HG02970 (cell line): ENCODE data around the gene IQSEC1.
A peak's percentile ranks its signal among the peaks of the same experiment; 100 is the strongest.

ENCODE experiments used
- ATAC-seq: cut with Tn5 transposase; IDR thresholded peaks from one replicate; pipeline ENCODE4 v1.9.1; 2021; ENCODE audit warnings: mild to moderate bottlenecking, moderate library complexity, moderate number of reproducible peaks; ENCODE audit not compliant: unreplicated experiment, low FRiP score

IQSEC1 gene

DNA sequence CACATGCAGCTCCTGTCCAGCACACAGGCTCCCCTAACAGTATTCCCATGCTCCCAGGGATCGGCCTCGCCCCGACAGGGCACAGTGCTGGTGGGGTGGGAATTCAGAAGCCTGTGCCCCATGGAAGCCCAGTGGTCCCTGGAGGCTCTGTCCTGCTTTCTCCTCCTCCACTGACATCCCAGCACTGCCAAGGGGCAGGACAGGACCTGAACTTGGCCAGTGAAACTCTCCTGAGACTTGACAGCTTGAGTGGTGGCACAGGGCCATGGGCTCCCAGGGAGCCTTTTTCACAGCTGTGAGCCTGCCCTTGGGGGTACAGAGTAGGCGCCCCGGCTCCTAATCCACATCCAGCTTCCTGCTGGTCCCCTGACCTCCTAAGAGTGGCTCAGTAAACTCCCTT is 38.4 kb downstream of the IQSEC1 start:
- ATAC-seq = no peak

DNA sequence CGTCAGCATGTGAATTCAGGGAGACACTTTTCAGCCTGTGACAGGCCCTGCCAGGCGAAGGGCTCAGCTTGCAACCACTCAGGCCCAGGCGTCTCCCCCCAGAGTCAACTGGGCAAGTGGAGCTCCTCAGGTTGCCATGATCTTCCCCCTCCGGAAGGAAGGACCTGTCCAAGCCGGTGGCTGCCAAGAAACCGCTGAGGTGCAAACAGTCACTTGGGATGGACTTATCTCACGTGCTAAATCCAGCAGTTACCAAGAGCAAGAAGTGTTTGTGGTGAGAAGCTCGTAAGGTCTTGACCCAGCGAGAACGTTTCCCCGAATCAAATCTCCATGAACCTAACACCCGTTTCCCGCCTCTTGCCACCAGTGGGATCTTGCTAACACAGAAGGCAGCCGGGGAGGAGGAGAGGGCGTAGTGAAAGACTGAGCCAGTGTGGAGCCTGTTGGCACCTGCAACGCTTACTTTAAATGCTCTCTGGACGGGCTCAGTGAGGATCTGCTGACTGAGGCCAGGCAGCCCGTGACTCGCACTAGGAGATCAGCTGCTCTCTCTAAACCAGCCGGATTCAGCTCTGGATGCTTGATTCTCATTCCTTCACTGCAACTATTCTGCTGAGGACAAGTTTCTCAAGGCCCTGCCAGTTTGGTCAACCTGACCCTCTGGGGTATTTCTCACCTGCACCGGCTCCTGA is 39.0 kb downstream of the IQSEC1 start:
- no peak for ATAC-seq

GRCh38 chr3:13032206-13032605 is 41.0 kb downstream of the IQSEC1 start:
- no peak for ATAC-seq

DNA sequence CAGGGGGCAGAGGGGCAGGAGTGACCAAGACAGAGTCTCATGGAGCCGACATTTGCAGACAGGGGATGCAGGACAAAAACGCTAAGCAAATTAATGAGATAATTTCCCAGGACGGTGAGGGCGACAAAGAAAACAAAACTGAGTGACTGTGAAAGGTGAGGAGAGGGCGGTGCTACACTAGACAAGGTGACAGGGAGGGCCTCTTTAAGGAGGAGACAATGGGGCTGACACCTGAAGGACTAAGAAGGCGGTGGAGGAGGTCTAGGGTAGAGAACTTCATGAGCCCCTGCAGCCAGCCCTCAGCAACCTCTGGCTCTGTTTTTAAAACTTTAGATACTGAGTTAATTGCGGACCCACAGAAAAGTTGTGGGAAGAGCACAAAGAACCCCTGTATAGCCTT is 41.6 kb downstream of the IQSEC1 start:
- no peak for ATAC-seq

DNA sequence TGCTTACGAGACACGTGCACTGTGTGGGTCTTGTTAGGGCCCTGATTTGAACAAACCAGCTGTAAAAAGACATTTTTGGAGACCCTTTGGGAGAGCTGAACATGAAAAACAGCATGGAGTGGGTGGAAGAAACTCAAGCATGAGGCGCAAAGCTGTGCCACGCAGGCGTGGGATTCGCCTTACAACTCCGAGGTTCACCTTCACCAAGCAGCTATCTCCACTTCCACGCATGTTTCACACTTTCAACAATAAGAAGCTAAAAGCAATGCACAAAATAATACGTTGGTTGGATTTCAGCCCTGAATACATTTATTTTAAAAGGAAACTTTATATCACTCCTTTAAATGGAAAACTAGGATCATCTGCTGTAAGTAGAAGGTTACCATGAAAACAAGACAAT is 42.5 kb downstream of the IQSEC1 start:
- ATAC-seq = no peak

- no peak for ATAC-seq
These were observed 45.0 kb downstream of the IQSEC1 start for GRCh38 chr3:13028010-13028821.

DNA sequence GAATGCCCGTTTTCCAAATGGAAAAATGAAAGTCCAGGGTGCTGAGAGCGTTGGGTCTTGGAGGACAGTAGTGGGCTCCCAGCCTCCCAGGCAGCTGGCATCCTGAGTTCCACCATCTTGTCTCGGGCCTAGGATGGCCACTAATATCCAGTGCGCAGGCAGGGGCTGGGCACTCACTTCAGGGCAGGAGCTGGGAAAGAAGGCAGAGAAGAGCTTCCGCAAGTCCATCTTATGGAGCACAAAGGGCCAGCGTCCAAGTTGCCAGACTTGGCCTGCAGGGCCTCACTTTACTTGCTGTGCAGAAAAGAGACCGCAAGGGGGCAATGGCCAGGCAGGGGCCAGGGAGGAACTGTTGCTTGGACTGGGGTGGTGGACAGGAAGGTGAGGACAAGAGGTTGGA is 46.1 kb downstream of the IQSEC1 start:
- no peak for ATAC-seq

DNA sequence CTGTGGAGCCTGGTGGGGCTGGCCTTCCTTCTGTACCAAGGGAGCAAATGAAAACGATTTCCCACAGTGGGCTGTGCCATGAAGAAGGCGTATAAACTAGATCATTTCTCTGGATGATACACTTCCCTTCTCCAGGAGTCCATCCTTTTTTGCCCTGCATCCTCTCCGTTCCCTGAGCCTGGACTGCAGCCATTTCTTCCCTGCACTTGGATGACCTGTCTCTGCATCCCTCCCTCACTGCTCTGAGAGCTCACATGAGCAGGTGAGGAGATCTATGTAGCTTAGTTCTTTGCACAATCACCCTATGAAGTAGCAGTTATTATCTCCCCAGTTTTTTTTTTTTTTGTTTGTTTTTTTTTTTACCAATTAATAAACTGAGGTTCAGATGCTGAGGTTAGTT is 46.7 kb downstream of the IQSEC1 start:
- no peak for ATAC-seq

DNA sequence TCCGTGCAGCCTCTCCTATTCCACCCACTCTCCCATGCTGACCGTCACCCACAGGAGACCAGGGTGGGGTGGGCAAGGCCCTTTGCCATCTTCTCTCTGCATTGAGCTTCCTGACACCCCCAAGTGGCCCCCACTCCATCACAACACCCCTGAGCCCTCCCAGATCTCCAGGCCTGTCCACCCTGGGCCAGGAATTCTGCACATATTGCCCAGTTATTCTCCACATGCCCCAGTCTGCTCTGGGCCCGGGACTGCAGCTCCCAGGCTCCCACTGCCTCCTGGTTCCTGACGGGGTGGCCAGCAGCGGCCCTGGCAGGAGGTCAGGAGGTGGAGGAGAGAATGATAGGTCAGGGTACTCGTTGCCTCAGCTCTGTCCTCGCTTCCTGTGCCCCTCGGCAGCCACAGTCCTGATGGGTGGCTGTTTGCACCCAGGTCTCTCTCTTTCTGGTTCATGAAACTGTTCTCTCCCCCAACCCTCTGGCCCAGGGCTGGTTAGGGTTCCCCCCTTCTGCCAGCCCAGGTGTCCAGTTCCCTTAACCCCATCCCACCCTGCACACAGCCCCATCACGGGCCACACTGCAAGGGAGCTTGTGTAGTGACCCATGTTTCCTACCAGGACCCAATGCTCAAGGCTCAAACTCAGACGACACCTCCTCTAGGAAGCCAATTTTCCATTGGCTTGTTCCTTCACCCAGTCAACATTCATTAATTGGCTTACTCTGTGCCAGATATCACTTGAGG is 47.3 kb downstream of the IQSEC1 start:
- ATAC-seq = no peak

DNA sequence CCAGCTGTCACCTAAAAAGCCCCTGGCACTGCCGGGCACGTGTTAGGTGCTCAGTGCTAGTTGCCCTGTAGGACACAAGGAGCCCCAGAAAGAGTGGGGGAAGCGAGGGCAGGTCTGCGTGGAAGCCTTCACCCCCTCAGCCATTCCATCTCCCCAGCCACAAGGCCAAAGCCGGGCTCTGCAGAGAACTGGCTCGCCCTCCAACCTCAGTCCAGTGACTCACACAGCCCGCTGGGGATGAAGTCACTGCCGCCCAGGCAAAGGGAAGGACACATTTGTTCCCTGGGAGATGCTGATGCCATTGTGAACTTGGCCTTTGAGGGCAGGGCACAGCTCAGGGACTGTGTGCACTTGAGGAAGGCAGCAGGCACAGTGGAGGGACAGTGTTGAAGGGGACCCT is 48.1 kb downstream of the IQSEC1 start:
- no peak for ATAC-seq

DNA sequence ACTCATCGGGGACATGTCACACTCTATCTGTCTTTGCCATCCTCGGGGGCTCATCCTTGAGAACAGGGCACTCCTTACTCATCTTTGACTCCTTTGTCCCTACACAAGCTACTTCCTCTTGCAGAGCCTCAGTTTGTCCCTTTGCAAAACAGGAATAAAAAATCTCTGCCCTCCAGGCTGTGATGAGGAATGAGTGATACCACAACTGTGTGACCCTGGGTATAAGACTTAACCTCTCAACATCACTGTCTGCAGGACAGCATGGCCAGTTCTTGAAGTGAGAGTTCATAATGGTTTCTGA is 48.5 kb downstream of the IQSEC1 start:
- ATAC-seq = no peak

DNA sequence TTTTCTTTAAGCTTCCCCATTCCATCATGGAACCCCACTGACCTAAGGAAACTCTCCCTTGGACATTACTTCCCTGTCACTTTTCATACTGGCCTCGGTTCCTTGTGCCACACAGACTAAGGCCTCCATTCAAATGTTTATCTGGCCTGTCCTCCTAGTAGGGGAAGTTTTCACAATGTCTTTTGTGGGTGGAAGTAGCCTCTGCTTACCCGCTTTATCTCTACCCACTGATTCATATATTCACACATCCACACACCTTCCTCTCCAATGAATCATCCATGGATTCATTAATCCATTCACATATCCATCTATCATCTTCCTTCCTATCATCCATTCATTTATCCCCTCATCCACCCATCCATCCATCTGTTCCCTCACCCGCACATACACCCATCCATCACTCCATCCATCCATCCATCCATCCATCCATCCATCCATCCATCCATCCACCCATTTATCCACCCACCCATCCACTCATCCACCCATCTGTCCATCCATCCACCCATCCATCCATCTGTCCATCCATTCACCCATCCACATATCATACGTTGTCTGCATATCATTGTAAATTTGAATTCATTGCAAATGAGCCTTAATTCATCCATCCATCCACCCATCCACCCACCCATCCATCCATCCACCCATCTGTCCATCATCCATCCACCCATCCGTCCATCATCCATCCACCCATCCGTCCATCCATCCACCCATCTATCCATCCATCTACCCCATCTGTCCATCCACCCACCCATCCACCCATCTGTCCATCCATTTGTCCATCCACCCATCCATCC is 49.1 kb downstream of the IQSEC1 start:
- no peak for ATAC-seq

DNA sequence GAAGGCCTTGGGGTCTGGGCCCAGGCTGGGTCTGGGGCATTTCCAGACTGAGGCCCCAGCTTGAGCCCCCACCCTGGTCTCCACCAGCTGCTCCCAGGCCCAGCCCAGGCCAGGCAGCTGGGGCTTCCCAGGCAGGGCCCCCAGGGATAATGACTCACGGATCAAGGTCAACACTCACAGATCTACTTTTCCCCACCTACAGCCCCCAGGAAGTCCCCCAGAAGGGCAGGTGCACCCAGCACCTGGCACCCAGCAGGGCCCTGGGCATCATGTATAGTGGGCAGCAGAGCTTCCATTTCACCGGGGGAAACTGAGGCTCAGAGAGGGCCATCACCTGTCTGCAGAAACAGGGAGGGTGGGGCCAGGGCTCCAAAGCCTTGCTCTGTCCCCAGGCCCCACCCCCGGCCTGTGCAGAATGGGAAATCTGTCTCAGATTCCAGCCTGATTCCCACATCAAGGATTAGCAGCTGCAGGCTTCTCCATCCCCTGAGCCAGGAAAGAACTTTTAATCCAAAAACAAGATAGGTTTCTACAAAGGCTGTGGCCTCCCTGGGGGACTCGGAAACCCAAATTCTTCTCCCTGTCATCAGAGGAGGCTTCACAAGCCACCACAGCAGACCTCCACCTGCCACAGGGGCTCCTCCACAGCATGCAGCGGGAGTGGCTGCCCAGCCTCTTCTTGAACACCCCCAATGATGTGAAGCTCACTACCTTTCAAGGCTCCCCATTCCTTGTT is 49.8 kb downstream of the IQSEC1 start:
- ATAC-seq = no peak

- peak; percentile 39 for ATAC-seq
These were observed 50.6 kb downstream of the IQSEC1 start for GRCh38 chr3:13022348-13023234.

DNA sequence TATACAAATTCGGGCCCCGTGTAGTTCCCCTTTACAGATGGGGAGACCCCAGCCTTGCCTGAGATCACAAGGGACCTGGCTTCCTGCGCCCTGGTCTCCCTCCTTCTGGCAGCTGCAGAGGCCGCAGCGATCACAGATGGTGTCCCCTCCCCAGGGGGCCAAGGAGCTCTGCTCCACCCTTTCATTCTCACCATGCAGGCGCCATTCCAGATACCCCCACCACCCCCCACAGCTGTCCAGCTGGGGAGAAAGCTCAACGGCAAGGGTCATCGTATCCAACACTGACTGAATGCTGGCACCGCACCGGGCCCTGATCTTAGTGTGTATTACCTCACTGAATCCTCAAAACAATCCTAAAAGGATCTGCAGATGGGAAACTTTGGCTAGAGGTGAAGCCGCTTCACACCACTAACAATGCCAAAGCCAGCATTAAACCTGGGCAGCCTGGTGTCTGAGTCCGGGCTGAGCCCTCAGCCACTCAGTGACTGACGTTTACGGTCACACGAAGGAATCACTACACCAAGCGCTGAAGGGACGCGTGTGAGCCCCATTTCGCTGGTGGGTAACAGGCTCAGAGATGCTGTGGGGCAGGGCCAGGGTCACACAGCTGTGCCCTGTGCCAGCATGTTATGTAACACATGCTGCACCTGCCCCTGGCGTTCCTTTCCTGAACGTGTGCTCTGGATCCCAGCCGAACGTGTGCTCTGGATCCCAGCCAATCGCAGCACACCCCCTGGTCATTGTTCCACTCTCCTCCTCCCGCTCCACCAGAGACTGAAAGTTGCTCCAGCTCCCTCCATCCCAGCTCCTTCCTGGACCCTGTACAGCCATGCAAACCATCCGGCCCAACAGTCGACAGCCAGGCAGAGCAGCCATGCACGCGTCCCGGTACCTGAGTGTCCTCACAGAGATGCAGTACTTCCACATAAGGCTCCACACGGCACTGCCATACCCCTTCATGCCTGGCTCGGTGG is 51.8 kb downstream of the IQSEC1 start:
- no peak for ATAC-seq

- ATAC-seq = no peak
These were observed 53.0 kb downstream of the IQSEC1 start for GRCh38 chr3:13020159-13020750.

- ATAC-seq = no peak
These were observed 53.8 kb downstream of the IQSEC1 start for GRCh38 chr3:13019243-13020095.
